IgD-negative memory B cell (primary cell): ENCODE measurements around the gene ELANE. TPM values are rescaled to one million over a fixed set of nuclear protein-coding genes. Genes with fewer than 3 reads are reported as not detected.
"Not testable (repeated sequence)": the region's sequence is repeated elsewhere in the genome, so short reads cannot be mapped to it uniquely, and the experiment has no call there.

Experiments used
- H3K27ac Mint-ChIP-seq, 3 donors: one replicate each; pipeline ENCODE4 v1.8.0; 2020 to 2022; ENCODE audit warnings: mild to moderate bottlenecking in 3 of 3, mixed read lengths in 3 of 3, moderate library complexity in 1 of 3
- H3K27me3 Mint-ChIP-seq: one replicate; pipeline ENCODE4 v1.8.0; 2021; ENCODE audit warnings: mixed read lengths
- H3K36me3 Mint-ChIP-seq: one replicate; pipeline ENCODE4 v1.8.0; 2020; ENCODE audit warnings: mild to moderate bottlenecking, mixed read lengths
- H3K4me1 Mint-ChIP-seq, 3 donors: one replicate each; pipeline ENCODE4 v1.8.0; 2020 to 2022; ENCODE audit warnings: mixed read lengths in 3 of 3, mild to moderate bottlenecking in 1 of 3
- H3K4me3 Mint-ChIP-seq, 4 donors: one replicate each; pipeline ENCODE4 v1.8.0; 2020 to 2022; ENCODE audit warnings: mild to moderate bottlenecking in 4 of 4, mixed read lengths in 4 of 4, moderate library complexity in 3 of 4
- H3K9me3 Mint-ChIP-seq, 3 donors: one replicate each; pipeline ENCODE4 v1.8.0; 2020 to 2021; ENCODE audit warnings: mixed read lengths in 3 of 3, mild to moderate bottlenecking in 1 of 3
- polyA plus RNA-seq: library from polyadenylated mRNA; unstranded; fragments of 300-500 nt; fragmentation: Illumina TruSeq; gene quantifications from one replicate; pipeline ENCODE4 v1.2.3, GENCODE V29; 2021

Gene ELANE
- polyA plus RNA-seq, 1 donor from 2014 or later = not detected

DNA sequence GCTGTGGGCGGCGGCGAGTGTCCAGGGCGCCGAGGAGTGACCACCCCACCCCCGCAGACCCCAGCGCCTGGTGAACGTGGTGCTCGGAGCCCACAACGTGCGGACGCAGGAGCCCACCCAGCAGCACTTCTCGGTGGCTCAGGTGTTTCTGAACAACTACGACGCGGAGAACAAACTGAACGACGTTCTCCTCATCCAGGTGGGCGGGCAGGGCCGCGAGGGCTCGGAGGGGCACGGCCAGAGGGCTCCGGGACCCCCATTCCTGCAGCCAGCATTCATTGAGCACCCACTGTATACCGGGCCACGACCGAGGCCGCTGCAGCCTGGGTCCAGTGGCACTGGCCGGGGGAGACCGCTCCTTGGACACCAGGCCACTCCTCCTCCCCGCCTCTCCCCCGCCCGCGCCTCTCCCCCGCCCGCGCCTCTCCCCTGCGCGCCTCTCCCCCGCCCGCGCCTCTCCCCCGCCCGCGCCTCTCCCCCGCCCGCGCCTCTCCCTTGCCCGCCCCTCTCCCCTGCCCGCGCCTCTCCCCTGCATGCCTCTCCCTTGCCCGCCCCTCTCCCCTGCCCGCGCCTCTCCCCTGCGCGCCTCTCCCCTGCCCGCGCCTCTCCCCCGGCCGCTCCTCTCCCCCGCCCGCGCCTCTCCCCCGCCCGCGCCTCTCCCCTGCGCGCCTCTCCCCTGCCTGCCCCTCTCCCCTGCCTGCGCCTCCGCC is 8.1 kb upstream of the ELANE start:
- Mint-ChIP-seq H3K4me1 (peaks cover 6 to 7% (median 7%) of the 10 kb centered on the region in 3 donors), H3K27me3 (peaks cover 47% of the 10 kb centered on the region), H3K36me3 (peaks cover 4% of the 10 kb centered on the region), H3K9me3 (peaks cover 0 to 3% (median 0%) of the 10 kb centered on the region in 3 donors), H3K27ac (peak overlapping the region in 1 of 3 donors; percentile 3), H3K4me3 (peak overlapping the region in 1 of 4 donors; percentile 89)

DNA sequence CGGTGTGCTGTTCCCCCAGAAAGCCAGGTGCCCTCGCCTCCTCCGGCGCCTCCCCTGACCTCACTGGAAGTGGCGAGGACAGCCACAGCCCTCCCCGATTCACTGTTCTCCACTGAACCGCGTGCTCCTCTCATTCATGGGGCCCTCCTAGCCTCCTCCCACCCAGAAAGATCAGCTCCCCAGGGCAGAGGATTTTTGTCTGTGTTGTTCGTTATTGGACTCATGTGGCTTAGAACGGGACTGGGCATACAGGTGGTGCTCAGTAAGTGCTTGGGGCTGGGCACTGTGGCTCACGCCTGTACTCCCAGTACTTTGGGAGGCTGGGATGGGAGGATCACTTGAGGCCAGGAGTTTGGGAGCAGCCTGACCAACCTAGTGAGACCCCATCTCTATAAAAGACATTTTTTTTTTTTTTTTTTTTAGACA is 7.5 kb upstream of the ELANE start:
- Mint-ChIP-seq H3K27me3 (peaks cover 48% of the 10 kb centered on the region), H3K4me3 (peak overlapping the region in 1 of 4 donors; percentile 89), H3K9me3 (peaks cover 0 to 3% (median 0%) of the 10 kb centered on the region in 3 donors), H3K27ac (peak overlapping the region in 1 of 3 donors; percentile 3), H3K4me1 (peaks cover 6 to 7% (median 7%) of the 10 kb centered on the region in 3 donors), H3K36me3 (peaks cover 4% of the 10 kb centered on the region)

DNA sequence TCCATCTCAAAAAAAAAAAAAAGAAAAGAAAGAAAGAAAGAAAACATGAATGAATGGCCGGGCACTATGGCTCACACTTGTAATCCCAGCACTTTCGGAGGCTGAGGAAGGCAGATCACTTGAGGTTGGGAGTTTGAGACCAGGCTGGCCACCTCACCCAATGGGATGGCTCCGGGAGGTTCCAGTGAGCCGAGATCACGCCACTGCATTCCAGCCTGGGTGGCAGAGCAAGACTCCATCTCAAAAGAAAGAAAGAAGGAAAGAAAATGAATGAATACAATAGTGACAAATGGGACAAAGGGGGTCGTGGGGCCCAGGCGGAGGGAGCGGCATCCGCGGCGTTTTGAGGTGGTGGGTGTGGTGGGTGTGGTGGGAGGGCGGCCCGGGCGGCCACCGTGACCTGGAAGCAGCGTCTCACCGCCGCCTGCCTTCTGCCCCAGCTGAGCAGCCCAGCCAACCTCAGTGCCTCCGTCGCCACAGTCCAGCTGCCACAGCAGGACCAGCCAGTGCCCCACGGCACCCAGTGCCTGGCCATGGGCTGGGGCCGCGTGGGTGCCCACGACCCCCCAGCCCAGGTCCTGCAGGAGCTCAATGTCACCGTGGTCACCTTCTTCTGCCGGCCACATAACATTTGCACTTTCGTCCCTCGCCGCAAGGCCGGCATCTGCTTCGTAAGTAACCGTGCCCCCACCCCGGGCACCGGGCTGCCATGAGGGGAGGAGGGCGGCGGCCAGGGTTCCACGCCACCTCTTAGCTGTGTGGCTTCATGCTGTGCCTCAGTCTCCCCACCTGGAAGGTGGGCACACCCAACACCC is 6.2 kb upstream of the ELANE start:
- H3K36me3 Mint-ChIP-seq = peaks cover 4% of the 10 kb centered on the region
- peak overlapping the region in 2 of 3 donors; percentile 75 to 83 for H3K27ac Mint-ChIP-seq
- H3K4me3 Mint-ChIP-seq = peak overlapping the region in 3 of 4 donors; percentile 32 to 49 (median 48)
- peaks cover 0 to 3% (median 0%) of the 10 kb centered on the region in 3 donors for H3K9me3 Mint-ChIP-seq
- H3K27me3 Mint-ChIP-seq = peaks cover 50% of the 10 kb centered on the region
- peaks cover 6 to 7% (median 7%) of the 10 kb centered on the region in 3 donors for H3K4me1 Mint-ChIP-seq

DNA sequence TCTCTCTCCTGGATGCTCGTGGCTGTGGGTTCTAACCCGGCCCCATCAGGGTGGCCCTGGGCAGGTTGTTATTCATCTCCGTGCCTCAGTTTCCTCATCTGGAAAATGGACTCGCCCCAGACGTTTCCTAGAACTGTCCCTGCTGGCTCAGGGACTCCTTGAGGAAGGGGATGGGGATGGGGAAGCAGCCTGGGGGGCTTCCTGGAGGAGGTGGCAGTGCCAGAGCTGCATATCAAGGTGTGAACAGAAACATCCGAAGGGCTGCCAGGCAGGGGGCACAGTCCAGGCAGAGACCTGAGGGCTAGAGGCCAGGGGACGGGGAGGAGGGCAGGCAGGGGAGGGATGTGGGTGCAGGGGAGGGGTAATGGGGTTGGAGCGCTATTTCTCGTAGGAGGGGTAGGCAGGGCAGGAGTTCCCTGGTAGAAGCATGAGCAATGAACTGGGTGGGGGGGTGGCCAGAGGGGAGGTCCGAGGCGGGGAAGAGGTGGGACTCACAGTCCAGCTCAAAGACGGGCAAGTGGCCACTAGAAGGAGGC is 3.6 kb upstream of the ELANE start:
- H3K9me3 Mint-ChIP-seq = peaks cover 0 to 3% (median 0%) of the 10 kb centered on the region in 3 donors
- peaks cover 38% of the 10 kb centered on the region for H3K27me3 Mint-ChIP-seq
- H3K4me1 Mint-ChIP-seq = peaks cover 6 to 7% (median 7%) of the 10 kb centered on the region in 3 donors
- peaks cover 1% of the 10 kb centered on the region for H3K36me3 Mint-ChIP-seq
- no peak overlapping the region for H3K4me3 Mint-ChIP-seq
- peak overlapping the region in 1 of 3 donors; percentile 25 for H3K27ac Mint-ChIP-seq

DNA sequence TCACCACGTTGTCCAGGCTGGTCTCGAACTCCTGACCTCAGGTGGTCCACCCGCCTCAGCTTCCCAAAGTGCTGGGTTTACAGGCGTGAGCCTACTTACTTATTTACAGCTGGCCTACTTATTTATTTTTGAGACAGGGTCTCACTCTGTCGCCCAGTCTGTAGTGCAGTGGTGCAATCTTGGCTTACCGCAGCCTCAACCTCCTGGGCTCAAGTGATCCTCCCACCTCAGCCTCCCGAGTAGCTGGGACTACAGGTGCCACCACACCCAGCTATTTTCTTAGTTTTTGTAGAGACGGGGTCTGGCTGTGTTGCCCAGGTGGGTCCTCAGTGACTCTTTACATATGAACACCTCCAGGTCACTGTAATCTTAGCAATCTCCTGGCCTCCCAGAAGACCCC is 2.9 kb upstream of the ELANE start:
- H3K9me3 Mint-ChIP-seq, H3K4me1 Mint-ChIP-seq, H3K4me3 Mint-ChIP-seq, H3K36me3 Mint-ChIP-seq: not testable (repeated sequence)
- Mint-ChIP-seq H3K27me3 (peaks cover 36% of the 10 kb centered on the region), H3K27ac (peak overlapping the region in 1 of 3 donors; percentile 28)

DNA sequence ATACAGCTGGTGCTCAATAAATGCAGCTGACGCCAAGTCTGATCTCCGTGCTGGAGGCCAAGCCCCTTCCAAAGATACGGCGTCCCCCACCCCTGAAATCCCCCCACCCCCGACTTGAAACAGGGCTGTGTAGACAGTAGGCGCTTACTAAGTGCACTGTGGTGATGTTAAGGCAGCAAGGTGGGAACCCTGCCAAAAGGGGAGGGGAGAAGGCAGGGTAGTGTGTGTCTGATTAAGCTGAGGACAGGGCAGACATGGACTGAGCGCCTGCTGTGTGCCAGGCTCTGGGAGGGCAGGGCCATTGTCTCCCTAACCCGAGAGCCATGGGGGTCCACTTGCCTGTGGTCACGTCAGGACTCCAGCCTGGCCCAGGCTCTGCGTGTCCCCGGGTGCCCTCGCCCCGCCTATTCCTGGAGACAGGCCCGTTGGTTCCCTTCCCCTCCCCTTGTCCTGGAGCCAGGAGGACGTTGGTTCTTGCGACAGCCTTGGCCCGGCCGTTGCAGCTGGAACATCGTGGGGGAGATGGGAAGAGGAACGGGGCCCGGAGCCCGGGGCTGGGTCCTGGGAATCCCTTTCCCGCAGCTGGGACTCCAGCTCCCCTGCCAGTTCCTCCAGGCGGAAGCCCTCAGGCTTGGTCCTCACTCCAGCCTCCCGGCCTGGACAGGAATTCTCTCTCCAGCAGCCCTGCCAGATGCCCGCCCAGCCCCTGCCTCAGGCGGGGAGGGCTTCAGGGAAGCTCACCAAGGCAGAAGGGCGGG is 1.7 kb upstream of the ELANE start:
- H3K4me3 Mint-ChIP-seq = no peak overlapping the region
- H3K27me3 Mint-ChIP-seq = peaks cover 27% of the 10 kb centered on the region
- H3K36me3 Mint-ChIP-seq = peaks cover 1% of the 10 kb centered on the region
- no peaks in the 10 kb centered on the region for H3K9me3 Mint-ChIP-seq
- peaks cover 4% of the 10 kb centered on the region in 3 donors for H3K4me1 Mint-ChIP-seq
- peak overlapping the region in 1 of 3 donors; percentile 28 for H3K27ac Mint-ChIP-seq

DNA sequence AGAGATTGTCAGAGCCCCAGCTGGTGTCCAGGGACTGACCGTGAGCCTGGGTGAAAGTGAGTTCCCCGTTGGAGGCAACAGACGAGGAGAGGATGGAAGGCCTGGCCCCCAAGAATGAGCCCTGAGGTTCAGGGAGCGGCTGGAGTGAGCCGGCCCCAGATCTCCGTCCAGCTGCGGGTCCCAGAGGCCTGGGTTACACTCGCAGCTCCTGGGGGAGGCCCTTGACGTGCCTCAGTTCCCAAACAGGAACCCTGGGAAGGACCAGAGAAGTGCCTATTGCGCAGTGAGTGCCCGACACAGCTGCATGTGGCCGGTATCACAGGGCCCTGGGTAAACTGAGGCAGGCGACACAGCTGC is 1.1 kb upstream of the ELANE start:
- H3K4me1 Mint-ChIP-seq = no peaks in the 10 kb centered on the region
- peaks cover 23% of the 10 kb centered on the region for H3K27me3 Mint-ChIP-seq
- H3K27ac Mint-ChIP-seq = no peak overlapping the region

DNA sequence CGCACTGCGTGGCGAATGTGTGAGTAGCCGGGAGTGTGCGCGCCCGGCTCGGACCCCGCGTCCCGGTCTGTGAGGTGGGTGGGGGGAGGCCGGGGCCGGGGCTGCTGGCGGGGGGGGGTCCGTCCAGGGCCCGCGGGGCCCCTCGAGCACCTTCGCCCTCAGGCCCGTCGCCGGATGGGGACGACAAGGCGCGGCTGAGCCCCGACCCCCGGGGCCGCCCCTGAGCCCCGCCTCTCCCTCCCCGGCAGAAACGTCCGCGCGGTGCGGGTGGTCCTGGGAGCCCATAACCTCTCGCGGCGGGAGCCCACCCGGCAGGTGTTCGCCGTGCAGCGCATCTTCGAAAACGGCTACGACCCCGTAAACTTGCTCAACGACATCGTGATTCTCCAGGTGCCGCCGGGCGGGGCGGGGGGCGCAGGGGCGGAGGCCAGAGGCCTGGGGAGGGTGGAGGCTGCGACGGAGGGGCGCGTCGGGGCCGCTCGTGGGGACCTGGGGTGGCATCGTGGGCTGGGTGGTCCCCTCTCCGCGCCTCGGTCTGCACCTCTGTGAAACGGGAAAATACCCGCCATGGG is 997 bp downstream of the ELANE start:
- Mint-ChIP-seq H3K27ac (no peak overlapping the region), H3K36me3 (no peaks in the 10 kb centered on the region), H3K27me3 (peaks cover 14% of the 10 kb centered on the region), H3K4me3 (no peak overlapping the region), H3K9me3 (no peaks in the 10 kb centered on the region), H3K4me1 (peaks cover 0 to 5% (median 0%) of the 10 kb centered on the region in 3 donors)

More for the DNA sequence above, 1.1 kb upstream of the ELANE start:
- no peak overlapping the region for H3K4me3 Mint-ChIP-seq
- H3K9me3 Mint-ChIP-seq = no peaks in the 10 kb centered on the region
- peaks cover 1% of the 10 kb centered on the region for H3K36me3 Mint-ChIP-seq

DNA sequence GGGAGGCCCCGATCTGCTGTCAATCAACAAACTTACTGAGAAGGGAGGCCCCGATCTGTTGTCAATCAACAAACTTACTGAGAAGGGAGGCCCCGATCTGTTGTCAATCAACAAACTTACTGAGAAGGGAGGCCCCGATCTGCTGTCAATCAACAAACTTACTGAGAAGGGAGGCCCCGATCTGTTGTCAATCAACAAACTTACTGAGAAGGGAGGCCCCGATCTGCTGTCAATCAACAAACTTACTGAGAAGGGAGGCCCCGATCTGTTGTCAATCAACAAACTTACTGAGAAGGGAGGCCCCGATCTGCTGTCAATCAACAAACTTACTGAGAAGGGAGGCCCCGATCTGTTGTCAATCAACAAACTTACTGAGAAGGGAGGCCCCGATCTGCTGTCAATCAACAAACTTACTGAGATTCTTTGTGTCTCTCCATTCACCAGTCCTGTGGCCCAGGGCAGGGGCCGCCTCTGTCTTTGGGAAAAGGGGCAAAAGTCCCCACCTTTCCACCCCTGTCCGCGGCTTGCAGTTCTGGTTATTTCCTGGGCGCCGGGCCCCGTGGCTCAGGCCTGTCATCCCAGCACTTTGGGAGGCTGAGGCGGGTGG is 1.6 kb downstream of the ELANE start:
- H3K36me3 Mint-ChIP-seq, H3K4me3 Mint-ChIP-seq, H3K9me3 Mint-ChIP-seq, H3K4me1 Mint-ChIP-seq: not testable (repeated sequence)
- Mint-ChIP-seq H3K27me3 (peaks cover 14% of the 10 kb centered on the region), H3K27ac (peak overlapping the region in 1 of 3 donors; percentile 32)

DNA sequence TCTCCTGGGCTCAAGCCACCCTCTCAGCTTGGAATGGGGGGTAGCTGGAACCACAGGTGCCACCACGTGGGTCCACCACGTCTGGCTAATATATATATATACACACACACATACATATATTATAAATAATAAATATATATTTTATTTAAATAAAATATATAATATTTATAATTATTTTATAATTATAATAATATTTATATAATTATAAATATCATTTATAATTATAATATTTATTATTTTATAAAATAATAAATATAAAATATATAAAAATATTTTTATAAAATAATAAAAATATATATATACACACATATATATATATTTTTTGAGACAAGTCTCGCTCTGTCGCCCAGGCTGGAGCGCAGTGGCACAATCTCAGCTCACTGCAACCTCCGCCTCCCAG is 2.4 kb downstream of the ELANE start:
- Mint-ChIP-seq H3K9me3 (peaks cover 0 to 2% (median 0%) of the 10 kb centered on the region in 3 donors), H3K4me1 (peaks cover 0 to 5% (median 0%) of the 10 kb centered on the region in 3 donors), H3K36me3 (no peaks in the 10 kb centered on the region), H3K27ac (no peak overlapping the region), H3K4me3 (no peak overlapping the region), H3K27me3 (peaks cover 10% of the 10 kb centered on the region)

DNA sequence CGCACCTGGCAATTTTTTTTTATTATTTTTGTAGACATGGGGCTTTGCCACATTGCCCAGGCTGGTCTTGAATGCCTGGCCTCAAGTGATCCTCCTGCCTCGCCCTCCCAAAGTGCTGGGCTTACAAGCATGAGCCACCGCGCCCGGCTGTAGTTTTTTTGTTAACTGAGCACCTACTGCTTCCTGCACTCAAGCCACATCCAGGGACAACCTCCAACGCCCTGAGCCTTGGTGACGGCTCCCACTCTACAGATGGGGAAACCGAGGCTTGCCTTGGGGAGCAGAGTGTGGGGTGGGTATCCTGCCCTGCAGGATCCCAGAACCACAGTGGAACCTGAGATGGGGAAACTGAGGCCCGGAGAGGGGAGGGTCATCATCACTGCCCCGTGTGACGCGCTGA is 3.0 kb downstream of the ELANE start:
- peaks cover 0 to 2% (median 0%) of the 10 kb centered on the region in 3 donors for H3K9me3 Mint-ChIP-seq
- H3K4me1 Mint-ChIP-seq = peaks cover 0 to 5% (median 0%) of the 10 kb centered on the region in 3 donors
- H3K4me3 Mint-ChIP-seq = no peak overlapping the region
- H3K27ac Mint-ChIP-seq = peak overlapping the region in 1 of 3 donors; percentile 53
- H3K36me3 Mint-ChIP-seq = no peaks in the 10 kb centered on the region
- peaks cover 10% of the 10 kb centered on the region for H3K27me3 Mint-ChIP-seq

DNA sequence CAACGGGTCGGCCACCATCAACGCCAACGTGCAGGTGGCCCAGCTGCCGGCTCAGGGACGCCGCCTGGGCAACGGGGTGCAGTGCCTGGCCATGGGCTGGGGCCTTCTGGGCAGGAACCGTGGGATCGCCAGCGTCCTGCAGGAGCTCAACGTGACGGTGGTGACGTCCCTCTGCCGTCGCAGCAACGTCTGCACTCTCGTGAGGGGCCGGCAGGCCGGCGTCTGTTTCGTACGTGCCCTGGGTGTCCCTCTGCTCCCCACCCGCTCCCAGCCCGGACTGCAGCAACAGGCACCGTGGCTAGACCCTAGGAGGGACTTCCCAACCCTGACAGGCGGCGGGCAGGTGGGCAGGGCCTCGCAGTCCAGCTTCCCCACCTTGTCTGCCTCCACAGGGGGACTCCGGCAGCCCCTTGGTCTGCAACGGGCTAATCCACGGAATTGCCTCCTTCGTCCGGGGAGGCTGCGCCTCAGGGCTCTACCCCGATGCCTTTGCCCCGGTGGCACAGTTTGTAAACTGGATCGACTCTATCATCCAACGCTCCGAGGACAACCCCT is 3.5 kb downstream of the ELANE start:
- Mint-ChIP-seq H3K27ac (no peak overlapping the region), H3K27me3 (peaks cover 10% of the 10 kb centered on the region), H3K4me3 (no peak overlapping the region), H3K36me3 (no peaks in the 10 kb centered on the region), H3K4me1 (peaks cover 0 to 5% (median 0%) of the 10 kb centered on the region in 3 donors), H3K9me3 (peaks cover 0 to 2% (median 0%) of the 10 kb centered on the region in 3 donors)

DNA sequence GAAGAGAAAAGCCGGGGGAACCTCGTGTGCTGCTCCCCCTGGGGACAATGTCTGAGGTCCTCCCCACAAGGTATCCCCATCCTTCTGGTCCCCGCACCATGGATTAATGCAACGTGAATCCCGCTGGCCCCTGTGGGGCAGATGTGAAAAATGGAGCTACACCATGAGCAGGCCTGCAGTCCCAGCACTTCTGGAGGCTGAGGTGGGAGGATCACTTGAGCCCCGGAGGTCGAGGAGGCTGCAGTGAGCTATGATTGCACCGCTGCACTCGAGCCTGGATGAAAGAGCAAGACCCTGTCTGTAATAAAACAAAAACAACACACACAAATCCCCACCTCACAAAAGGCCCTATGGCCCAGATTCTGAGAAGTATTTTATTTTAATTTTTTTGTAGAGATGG is 6.2 kb downstream of the ELANE start:
- no peaks in the 10 kb centered on the region for H3K36me3 Mint-ChIP-seq
- H3K4me1 Mint-ChIP-seq = peaks cover 3 to 5% (median 4%) of the 10 kb centered on the region in 3 donors
- H3K27ac Mint-ChIP-seq = peak overlapping the region in 1 of 3 donors; percentile 68
- peaks cover 2% of the 10 kb centered on the region for H3K27me3 Mint-ChIP-seq
- H3K9me3 Mint-ChIP-seq = peaks cover 0 to 2% (median 0%) of the 10 kb centered on the region in 3 donors
- H3K4me3 Mint-ChIP-seq = peak overlapping the region in 1 of 4 donors; percentile 12
